Gastrocnemius medialis (tissue), 4 donors: Measurements from ENCODE around the gene MPP2.

ENCODE experiments used
- CTCF ChIP-seq, 5 experiments: fragments of 450-650 bp in 3 of 5; fragments of 200-600 bp in 2 of 5; sonication (generic) in 2 of 5; IDR thresholded peaks in 4 of 5; conservative IDR thresholded peaks in 1 of 5; 1 replicate in 4 of 5; 2 replicates in 1 of 5; pipeline ENCODE4 v1.5.1; 2016 to 2019; ENCODE audit warnings: antibody characterized with exemption in 5 of 5, mild to moderate bottlenecking in 3 of 5, moderate library complexity in 3 of 5
- POLR2A ChIP-seq, 2 donors: fragments of 450-650 bp; IDR thresholded peaks; one replicate each; pipeline ENCODE4 v1.6.1; 2017; ENCODE audit warnings: antibody characterized with exemption in 2 of 2, mild to moderate bottlenecking in 2 of 2, moderate library complexity in 2 of 2

DNA sequence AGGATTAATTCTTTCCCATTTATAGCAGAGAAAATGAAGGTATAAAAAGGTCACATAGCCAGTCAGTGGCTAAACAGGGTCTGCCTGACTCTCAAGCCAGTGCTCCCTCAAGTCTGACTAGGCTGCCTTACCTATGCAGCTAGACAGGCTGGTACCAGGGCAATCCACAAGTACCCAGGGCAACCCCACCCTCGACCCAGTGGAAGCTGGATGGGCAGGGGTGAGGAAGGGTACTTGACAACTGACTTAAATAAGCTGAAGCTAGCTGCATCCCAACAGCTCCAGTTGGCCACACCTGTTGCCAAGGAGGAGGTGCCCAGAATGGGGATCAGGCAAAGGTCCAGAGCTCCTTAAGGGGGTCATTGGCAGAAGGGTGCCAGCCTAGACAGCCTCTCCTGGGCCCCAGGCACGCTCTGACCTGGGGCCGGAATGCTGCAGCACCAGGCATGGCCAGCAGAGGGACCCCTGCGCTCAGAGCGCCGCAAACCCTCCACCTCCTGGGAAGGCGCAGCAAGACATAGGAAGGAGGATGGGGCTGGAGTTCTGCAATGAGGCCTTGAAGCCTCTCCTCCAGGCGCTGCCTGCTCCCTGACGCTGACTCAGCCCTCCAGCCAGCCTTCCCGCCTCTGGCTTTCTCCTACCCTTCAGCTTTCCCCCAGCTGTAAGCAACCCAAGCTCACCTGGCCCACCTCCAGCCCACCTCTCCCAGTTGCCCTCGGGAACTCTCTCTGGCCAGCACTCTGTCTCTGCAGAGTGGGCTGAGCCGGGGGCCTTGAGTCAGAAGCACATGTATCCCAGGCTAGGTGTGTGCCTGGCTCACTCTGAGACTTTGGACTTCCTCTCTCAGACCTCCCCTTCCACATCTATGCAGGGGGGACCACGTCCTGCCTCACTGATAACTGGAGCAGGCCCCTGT is 28.8 kb downstream of the MPP2 start:
- peak; percentile 76 to 95 (median 90) for TF ChIP-seq CTCF (IDR thresholded peaks at IDR 0.05 in 4 of 5, conservative IDR thresholded peaks at IDR 0.05 in 1 of 5)
- TF ChIP-seq POLR2A (IDR thresholded peaks at IDR 0.05), result no peak
